Measurements from ENCODE around the gene CCDC88B. TPM values are rescaled to one million over a fixed set of nuclear protein-coding genes. Genes with fewer than 3 reads are reported as not detected.
A peak's percentile ranks its signal among the peaks of the same experiment; 100 is the strongest.

The CCDC88B gene
- total and polyA plus RNA-seq, 9 of the 15 experiments (the other 6 are each of a cell fraction or from before 2014, with no cell fraction given): 0.13 to 18.1 (median 7.9) TPM

GRCh38 chr11:64356498-64357411 is 16.8 kb downstream of the CCDC88B start (continued):
- TF ChIP-seq NFIC (IDR thresholded peaks at IDR 0.05) (no peak; the same call in 1 of the 2 replicates), PHB2 (IDR thresholded peaks at IDR 0.05; ENCODE audit: low read depth) (no peak), ZC3H8 (IDR thresholded peaks at IDR 0.05) (no peak; the same call in 1 of the 2 replicates), C11orf30 (IDR thresholded peaks at IDR 0.05; ENCODE audit: low read depth) (no peak), SRF (CRISPR knock-in tag; IDR thresholded peaks at IDR 0.05) (peak in 1 of 2 experiments; percentile 91; a peak in 1 of 4 replicates), L3MBTL2 (IDR thresholded peaks at IDR 0.05) (no peak), THRA (IDR thresholded peaks at IDR 0.05) (no peak), MTF1 (CRISPR knock-in tag; IDR thresholded peaks at IDR 0.05; ENCODE audit: borderline replicate concordance) (no peak), ZNF655 (CRISPR knock-in tag; IDR thresholded peaks at IDR 0.05) (no peak), JUND (IDR thresholded peaks at IDR 0.05; ENCODE audit: borderline replicate concordance, low read depth, low read length) (peak; percentile 55), JUND (tag; IDR thresholded peaks at IDR 0.05; ENCODE audit: borderline replicate concordance, low read depth, low read length) (peak; percentile 16; the same call in 1 of the 3 replicates), TARDBP (IDR thresholded peaks at IDR 0.05) (0 out of 2 replicates have a peak, but pooled peaks have one; percentile 53), COPS2 (conservative IDR thresholded peaks at IDR 0.05) (no peak), ZNF444 (CRISPR knock-in tag; IDR thresholded peaks at IDR 0.05) (no peak), PTRF (tag; IDR thresholded peaks at IDR 0.05) (no peak), ZFP30 (CRISPR knock-in tag; IDR thresholded peaks at IDR 0.05; ENCODE audit: borderline replicate concordance) (no peak), KLF10 (CRISPR knock-in tag; IDR thresholded peaks at IDR 0.05) (no peak), ZBTB7A (IDR thresholded peaks at IDR 0.05; ENCODE audit: borderline replicate concordance, control insufficient read depth, low read depth, low read length) (peak; percentile 65), GATAD2B (IDR thresholded peaks at IDR 0.05; ENCODE audit: borderline replicate concordance) (no peak), ZBTB17 (CRISPR knock-in tag; IDR thresholded peaks at IDR 0.05) (0 out of 2 replicates have a peak, but pooled peaks have one; percentile 16), PHTF2 (CRISPR knock-in tag; IDR thresholded peaks at IDR 0.05) (no peak), U2AF2 (optimal IDR thresholded peaks at IDR 0.05; ENCODE audit: low read depth, low read length) (no peak), RBM39 (optimal IDR thresholded peaks at IDR 0.05; ENCODE audit: low read depth, low read length) (no peak), MLX (CRISPR knock-in tag; conservative IDR thresholded peaks at IDR 0.05) (no peak), SETDB1 (IDR thresholded peaks at IDR 0.05; ENCODE audit: low read length) (no peak), KDM4B (IDR thresholded peaks at IDR 0.05; ENCODE audit: borderline replicate concordance in 2 of 2, low read depth in 1 of 2) (no peak)
